HEK293 (cell line): ENCODE results near the gene RGL2.

ENCODE experiments used
- TF ChIP-seq, protein P1 (sequence below): fragments of 450-650 bp; formaldehyde crosslinking; IDR thresholded peaks from 2 replicates; pipeline ENCODE4 v1.5.1; 2016; ENCODE audit warnings: missing biosample characterization, missing genetic modification characterization
- TF ChIP-seq, protein P2 (sequence below): fragments of 450-650 bp; formaldehyde crosslinking; IDR thresholded peaks from 2 replicates; pipeline ENCODE4 v1.5.1; 2016; ENCODE audit warnings: missing biosample characterization, missing genetic modification characterization
- TF ChIP-seq, protein P3 (sequence below): fragments of 450-650 bp; formaldehyde crosslinking; IDR thresholded peaks from 2 replicates; pipeline ENCODE4 v1.5.1; 2016; ENCODE audit warnings: missing biosample characterization, missing genetic modification characterization

DNA sequence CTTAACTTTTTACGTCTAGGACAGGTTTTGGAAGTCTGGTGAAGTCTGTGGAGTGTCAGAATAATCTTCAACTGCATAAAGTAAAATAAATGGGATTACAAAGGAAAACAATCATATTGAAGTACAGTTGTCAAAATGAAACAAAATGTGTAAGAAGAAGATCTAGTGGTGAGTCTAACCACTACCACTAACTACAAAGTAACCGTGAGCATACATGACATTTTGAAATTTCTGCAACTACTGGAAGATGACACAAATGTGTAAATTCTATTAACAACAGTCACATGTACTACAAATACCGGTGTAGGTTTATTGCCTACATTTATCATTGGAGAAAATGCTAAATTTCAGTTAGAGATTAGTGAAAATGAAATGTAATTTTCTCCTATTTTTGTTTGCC lies 56.8 kb downstream of the RGL2 start:
- TF ChIP-seq, protein P1, sequence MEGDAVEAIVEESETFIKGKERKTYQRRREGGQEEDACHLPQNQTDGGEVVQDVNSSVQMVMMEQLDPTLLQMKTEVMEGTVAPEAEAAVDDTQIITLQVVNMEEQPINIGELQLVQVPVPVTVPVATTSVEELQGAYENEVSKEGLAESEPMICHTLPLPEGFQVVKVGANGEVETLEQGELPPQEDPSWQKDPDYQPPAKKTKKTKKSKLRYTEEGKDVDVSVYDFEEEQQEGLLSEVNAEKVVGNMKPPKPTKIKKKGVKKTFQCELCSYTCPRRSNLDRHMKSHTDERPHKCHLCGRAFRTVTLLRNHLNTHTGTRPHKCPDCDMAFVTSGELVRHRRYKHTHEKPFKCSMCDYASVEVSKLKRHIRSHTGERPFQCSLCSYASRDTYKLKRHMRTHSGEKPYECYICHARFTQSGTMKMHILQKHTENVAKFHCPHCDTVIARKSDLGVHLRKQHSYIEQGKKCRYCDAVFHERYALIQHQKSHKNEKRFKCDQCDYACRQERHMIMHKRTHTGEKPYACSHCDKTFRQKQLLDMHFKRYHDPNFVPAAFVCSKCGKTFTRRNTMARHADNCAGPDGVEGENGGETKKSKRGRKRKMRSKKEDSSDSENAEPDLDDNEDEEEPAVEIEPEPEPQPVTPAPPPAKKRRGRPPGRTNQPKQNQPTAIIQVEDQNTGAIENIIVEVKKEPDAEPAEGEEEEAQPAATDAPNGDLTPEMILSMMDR (tag by site-specific recombination), result no peak
- TF ChIP-seq, protein P2, sequence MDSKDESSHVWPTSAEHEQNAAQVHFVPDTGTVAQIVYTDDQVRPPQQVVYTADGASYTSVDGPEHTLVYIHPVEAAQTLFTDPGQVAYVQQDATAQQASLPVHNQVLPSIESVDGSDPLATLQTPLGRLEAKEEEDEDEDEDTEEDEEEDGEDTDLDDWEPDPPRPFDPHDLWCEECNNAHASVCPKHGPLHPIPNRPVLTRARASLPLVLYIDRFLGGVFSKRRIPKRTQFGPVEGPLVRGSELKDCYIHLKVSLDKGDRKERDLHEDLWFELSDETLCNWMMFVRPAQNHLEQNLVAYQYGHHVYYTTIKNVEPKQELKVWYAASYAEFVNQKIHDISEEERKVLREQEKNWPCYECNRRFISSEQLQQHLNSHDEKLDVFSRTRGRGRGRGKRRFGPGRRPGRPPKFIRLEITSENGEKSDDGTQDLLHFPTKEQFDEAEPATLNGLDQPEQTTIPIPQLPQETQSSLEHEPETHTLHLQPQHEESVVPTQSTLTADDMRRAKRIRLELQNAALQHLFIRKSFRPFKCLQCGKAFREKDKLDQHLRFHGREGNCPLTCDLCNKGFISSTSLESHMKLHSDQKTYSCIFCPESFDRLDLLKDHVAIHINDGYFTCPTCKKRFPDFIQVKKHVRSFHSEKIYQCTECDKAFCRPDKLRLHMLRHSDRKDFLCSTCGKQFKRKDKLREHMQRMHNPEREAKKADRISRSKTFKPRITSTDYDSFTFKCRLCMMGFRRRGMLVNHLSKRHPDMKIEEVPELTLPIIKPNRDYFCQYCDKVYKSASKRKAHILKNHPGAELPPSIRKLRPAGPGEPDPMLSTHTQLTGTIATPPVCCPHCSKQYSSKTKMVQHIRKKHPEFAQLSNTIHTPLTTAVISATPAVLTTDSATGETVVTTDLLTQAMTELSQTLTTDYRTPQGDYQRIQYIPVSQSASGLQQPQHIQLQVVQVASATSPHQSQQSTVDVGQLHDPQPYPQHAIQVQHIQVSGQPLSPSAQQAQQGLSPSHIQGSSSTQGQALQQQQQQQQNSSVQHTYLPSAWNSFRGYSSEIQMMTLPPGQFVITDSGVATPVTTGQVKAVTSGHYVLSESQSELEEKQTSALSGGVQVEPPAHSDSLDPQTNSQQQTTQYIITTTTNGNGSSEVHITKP (tag by site-specific recombination), result no peak
- TF ChIP-seq, protein P3, sequence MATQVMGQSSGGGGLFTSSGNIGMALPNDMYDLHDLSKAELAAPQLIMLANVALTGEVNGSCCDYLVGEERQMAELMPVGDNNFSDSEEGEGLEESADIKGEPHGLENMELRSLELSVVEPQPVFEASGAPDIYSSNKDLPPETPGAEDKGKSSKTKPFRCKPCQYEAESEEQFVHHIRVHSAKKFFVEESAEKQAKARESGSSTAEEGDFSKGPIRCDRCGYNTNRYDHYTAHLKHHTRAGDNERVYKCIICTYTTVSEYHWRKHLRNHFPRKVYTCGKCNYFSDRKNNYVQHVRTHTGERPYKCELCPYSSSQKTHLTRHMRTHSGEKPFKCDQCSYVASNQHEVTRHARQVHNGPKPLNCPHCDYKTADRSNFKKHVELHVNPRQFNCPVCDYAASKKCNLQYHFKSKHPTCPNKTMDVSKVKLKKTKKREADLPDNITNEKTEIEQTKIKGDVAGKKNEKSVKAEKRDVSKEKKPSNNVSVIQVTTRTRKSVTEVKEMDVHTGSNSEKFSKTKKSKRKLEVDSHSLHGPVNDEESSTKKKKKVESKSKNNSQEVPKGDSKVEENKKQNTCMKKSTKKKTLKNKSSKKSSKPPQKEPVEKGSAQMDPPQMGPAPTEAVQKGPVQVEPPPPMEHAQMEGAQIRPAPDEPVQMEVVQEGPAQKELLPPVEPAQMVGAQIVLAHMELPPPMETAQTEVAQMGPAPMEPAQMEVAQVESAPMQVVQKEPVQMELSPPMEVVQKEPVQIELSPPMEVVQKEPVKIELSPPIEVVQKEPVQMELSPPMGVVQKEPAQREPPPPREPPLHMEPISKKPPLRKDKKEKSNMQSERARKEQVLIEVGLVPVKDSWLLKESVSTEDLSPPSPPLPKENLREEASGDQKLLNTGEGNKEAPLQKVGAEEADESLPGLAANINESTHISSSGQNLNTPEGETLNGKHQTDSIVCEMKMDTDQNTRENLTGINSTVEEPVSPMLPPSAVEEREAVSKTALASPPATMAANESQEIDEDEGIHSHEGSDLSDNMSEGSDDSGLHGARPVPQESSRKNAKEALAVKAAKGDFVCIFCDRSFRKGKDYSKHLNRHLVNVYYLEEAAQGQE (tag by site-specific recombination), result no peak
